ENCODE results near the gene GALNT5.

GALNT5 gene

GRCh38 chr2:157361526-157361925 lies 104.0 kb downstream of the GALNT5 start:
- Histone ChIP-seq H3K27ac (no peak overlapping the region), H3K36me3 (no peaks in the 10 kb centered on the region), H3K4me1 (ENCODE audit: control insufficient read depth in 1 of 2, insufficient read depth in 1 of 2, low read depth in 1 of 2, low read length in 1 of 2) (no peaks in the 10 kb centered on the region), H3K9me3 (no peaks in the 10 kb centered on the region), H3K27me3 (no peaks in the 10 kb centered on the region), H3K4me3 (ENCODE audit: low read depth in 1 of 2, low read length in 1 of 2) (no peak overlapping the region)
- no peak for TF ChIP-seq CTCF (IDR thresholded peaks at IDR 0.05)

GRCh38 chr2:157362627-157363026 lies 105.1 kb downstream of the GALNT5 start:
- H3K4me1 ChIP-seq (ENCODE audit: control insufficient read depth in 1 of 2, insufficient read depth in 1 of 2, low read depth in 1 of 2, low read length in 1 of 2): no peaks in the 10 kb centered on the region
- no peaks in the 10 kb centered on the region for H3K27me3 ChIP-seq
- no peaks in the 10 kb centered on the region for H3K9me3 ChIP-seq
- H3K27ac ChIP-seq: no peak overlapping the region
- TF ChIP-seq CTCF (IDR thresholded peaks at IDR 0.05): no peak
- no peak overlapping the region for H3K4me3 ChIP-seq (ENCODE audit: low read depth in 1 of 2, low read length in 1 of 2)
- no peaks in the 10 kb centered on the region for H3K36me3 ChIP-seq

GRCh38 chr2:157363612-157364101 lies 106.2 kb downstream of the GALNT5 start:
- Histone ChIP-seq H3K27ac (no peak overlapping the region), H3K4me3 (ENCODE audit: low read depth in 1 of 2, low read length in 1 of 2) (no peak overlapping the region), H3K4me1 (ENCODE audit: control insufficient read depth in 1 of 2, insufficient read depth in 1 of 2, low read depth in 1 of 2, low read length in 1 of 2) (no peaks in the 10 kb centered on the region), H3K36me3 (no peaks in the 10 kb centered on the region), H3K27me3 (no peaks in the 10 kb centered on the region), H3K9me3 (no peaks in the 10 kb centered on the region)
- no peak for TF ChIP-seq CTCF (IDR thresholded peaks at IDR 0.05)
